Measurements from ENCODE around the gene CNIH1. TPM values are rescaled to one million over a fixed set of nuclear protein-coding genes. Genes with fewer than 3 reads are reported as not detected.
"Not testable (repeated sequence)": the region's sequence is repeated elsewhere in the genome, so short reads cannot be mapped to it uniquely, and the experiment has no call there.

Gene CNIH1
- total RNA-seq, 1 donor from 2014 or later = 71.9 TPM

DNA sequence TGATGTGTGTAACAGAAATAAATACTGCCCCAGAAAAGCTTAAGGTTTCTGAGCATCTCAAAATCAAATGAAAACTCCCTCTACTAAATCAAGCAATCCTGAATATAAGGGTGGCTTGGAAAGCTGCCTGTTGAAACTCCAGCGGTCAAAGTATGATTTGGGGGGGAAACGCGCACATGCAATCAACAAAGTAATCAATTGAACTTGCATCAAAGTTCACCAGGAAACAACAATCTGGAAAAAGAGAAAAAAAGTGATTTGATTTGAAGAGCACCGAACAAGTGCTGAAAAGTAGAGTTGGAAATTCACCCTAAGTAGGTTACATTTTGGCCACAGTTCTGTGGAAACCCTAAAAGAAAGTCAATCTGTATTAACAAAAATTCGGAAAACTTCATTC lies 700 bp downstream of the CNIH1 start:
- Mint-ChIP-seq H3K27ac (ENCODE audit: unreplicated experiment) (peak overlapping the region; percentile 95), H3K9me3 (ENCODE audit: unreplicated experiment) (peaks cover 6% of the 10 kb centered on the region), H3K4me1 (ENCODE audit: low read depth, unreplicated experiment) (peaks cover 27% of the 10 kb centered on the region)

DNA sequence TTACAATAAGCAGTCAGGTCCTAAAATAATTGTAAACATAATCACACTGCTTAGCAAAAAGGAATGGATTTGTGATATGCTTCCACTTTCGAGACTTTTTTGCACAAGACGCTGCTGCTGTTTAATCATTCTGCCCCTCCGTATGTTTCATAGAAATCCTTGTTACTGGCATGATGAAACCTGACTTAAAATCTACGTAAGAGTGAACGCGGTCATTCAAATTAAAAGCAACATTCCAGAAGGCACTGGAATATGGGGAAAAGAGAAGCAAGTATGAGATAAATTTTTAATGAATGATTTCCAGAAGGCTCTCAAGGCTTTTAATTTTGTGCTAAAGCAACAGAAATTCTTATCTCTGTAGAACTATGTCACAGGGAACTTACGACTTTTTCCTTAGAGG lies 1.1 kb downstream of the CNIH1 start:
- peaks cover 6% of the 10 kb centered on the region for H3K9me3 Mint-ChIP-seq (ENCODE audit: unreplicated experiment)
- no peaks in the 10 kb centered on the region for H3K36me3 Mint-ChIP-seq (ENCODE audit: unreplicated experiment)
- TF ChIP-seq, protein P1, sequence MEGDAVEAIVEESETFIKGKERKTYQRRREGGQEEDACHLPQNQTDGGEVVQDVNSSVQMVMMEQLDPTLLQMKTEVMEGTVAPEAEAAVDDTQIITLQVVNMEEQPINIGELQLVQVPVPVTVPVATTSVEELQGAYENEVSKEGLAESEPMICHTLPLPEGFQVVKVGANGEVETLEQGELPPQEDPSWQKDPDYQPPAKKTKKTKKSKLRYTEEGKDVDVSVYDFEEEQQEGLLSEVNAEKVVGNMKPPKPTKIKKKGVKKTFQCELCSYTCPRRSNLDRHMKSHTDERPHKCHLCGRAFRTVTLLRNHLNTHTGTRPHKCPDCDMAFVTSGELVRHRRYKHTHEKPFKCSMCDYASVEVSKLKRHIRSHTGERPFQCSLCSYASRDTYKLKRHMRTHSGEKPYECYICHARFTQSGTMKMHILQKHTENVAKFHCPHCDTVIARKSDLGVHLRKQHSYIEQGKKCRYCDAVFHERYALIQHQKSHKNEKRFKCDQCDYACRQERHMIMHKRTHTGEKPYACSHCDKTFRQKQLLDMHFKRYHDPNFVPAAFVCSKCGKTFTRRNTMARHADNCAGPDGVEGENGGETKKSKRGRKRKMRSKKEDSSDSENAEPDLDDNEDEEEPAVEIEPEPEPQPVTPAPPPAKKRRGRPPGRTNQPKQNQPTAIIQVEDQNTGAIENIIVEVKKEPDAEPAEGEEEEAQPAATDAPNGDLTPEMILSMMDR (IDR thresholded peaks at IDR 0.05; ENCODE audit: partially characterized antibody, unreplicated experiment) = no peak
- peaks cover 27% of the 10 kb centered on the region for H3K4me1 Mint-ChIP-seq (ENCODE audit: low read depth, unreplicated experiment)
- no peak for DNase-seq
- peak overlapping the region; percentile 95 for H3K27ac Mint-ChIP-seq (ENCODE audit: unreplicated experiment)
- H3K4me3 Mint-ChIP-seq (ENCODE audit: unreplicated experiment) = peak overlapping the region; percentile 96
- H3K27me3 Mint-ChIP-seq (ENCODE audit: unreplicated experiment) = peaks cover 7% of the 10 kb centered on the region

More for the DNA sequence above, 700 bp downstream of the CNIH1 start:
- Mint-ChIP-seq H3K27me3 (ENCODE audit: unreplicated experiment) (peaks cover 8% of the 10 kb centered on the region), H3K4me3 (ENCODE audit: unreplicated experiment) (peak overlapping the region; percentile 96), H3K36me3 (ENCODE audit: unreplicated experiment) (no peaks in the 10 kb centered on the region)
- DNase-seq = no peak
- TF ChIP-seq, protein P1 (IDR thresholded peaks at IDR 0.05; ENCODE audit: partially characterized antibody, unreplicated experiment) = no peak

DNA sequence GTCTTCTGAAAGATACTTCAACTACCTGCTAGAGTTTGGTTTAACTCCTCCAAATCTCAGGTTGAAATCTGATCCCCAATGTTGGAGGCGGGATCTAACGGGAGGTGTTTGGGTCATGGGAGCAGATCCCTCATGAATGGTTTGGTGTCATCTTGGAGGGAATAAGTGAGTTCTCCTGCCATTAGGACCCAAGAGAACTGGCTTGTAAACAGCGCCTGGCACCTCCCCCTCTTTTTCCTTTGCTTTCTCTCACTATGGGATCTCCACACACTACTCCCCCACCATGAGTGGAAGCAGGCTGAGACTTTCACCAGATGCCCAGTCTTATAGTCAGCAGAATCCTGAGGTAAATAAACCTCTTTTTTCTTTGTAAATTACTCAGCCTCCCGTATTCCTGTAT lies 2.5 kb downstream of the CNIH1 start:
- no peaks in the 10 kb centered on the region for H3K36me3 Mint-ChIP-seq (ENCODE audit: unreplicated experiment)
- peaks cover 4% of the 10 kb centered on the region for H3K27me3 Mint-ChIP-seq (ENCODE audit: unreplicated experiment)
- peaks cover 6% of the 10 kb centered on the region for H3K9me3 Mint-ChIP-seq (ENCODE audit: unreplicated experiment)
- TF ChIP-seq, protein P1 (IDR thresholded peaks at IDR 0.05; ENCODE audit: partially characterized antibody, unreplicated experiment) = no peak
- no peak for DNase-seq
- no peak overlapping the region for H3K27ac Mint-ChIP-seq (ENCODE audit: unreplicated experiment)
- H3K4me1 Mint-ChIP-seq (ENCODE audit: low read depth, unreplicated experiment) = peaks cover 27% of the 10 kb centered on the region
- no peak overlapping the region for H3K4me3 Mint-ChIP-seq (ENCODE audit: unreplicated experiment)

DNA sequence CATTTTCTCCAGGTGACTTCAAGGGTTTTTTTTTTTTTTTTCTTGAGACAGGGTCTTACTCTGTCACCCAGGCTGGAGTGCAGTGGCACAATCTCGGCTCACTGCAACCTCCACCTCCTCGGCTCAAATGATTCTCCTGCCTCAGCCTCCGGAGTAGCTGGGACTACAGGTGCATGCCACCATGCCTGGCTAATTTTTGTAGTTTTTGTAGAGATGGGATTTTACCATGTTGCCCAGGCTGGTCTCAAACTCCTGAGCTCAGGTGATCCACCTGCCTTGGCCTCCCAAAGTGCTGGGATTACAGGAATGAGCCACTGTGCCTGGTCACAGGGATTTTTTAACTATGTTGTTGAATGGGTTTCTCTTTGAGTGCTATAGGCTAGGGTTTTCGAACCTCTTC lies 3.2 kb downstream of the CNIH1 start:
- peaks cover 27% of the 10 kb centered on the region for H3K4me1 Mint-ChIP-seq (ENCODE audit: low read depth, unreplicated experiment)
- H3K4me3 Mint-ChIP-seq (ENCODE audit: unreplicated experiment) = not testable (repeated sequence)

DNA sequence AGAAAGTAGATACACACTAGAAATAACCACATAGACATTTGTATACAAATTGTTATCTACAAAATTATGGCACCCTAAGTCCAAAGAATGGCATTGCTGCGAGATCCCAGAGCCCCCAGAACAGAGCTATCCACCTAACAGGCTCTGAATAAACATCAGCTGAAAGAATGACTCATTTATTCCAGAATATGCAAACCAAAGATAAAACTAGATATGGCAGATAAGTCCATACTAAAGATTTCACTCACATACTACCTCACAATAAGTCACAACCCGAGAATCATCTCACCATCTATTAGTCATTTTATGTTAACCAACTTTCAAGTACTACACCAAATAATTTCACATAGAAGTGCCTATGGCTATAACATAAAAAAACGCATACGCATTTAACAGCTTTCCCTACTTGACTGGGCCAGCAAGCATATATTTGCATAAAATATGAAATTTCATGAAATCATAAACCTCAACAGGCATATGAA lies 5.6 kb downstream of the CNIH1 start:
- H3K27me3 Mint-ChIP-seq (ENCODE audit: unreplicated experiment) = peaks cover 2% of the 10 kb centered on the region
- H3K27ac Mint-ChIP-seq (ENCODE audit: unreplicated experiment) = no peak overlapping the region
- H3K4me1 Mint-ChIP-seq (ENCODE audit: low read depth, unreplicated experiment) = peaks cover 23% of the 10 kb centered on the region
- peaks cover 5% of the 10 kb centered on the region for H3K9me3 Mint-ChIP-seq (ENCODE audit: unreplicated experiment)
- DNase-seq = no peak
- no peaks in the 10 kb centered on the region for H3K36me3 Mint-ChIP-seq (ENCODE audit: unreplicated experiment)
- no peak overlapping the region for H3K4me3 Mint-ChIP-seq (ENCODE audit: unreplicated experiment)
- TF ChIP-seq, protein P1 (IDR thresholded peaks at IDR 0.05; ENCODE audit: partially characterized antibody, unreplicated experiment) = no peak

More for the DNA sequence above, 3.2 kb downstream of the CNIH1 start:
- H3K36me3 Mint-ChIP-seq (ENCODE audit: unreplicated experiment); H3K27ac Mint-ChIP-seq (ENCODE audit: unreplicated experiment); DNase-seq; H3K9me3 Mint-ChIP-seq (ENCODE audit: unreplicated experiment); H3K27me3 Mint-ChIP-seq (ENCODE audit: unreplicated experiment): not testable (repeated sequence)
